Ascending aorta (tissue), 2 donors: ENCODE data around the gene MCC. TPM values are rescaled to one million over a fixed set of nuclear protein-coding genes. Genes with fewer than 3 reads are reported as not detected.

Source experiments
- DNase-seq, 2 donors: peaks; one replicate each; pipeline ENCODE4 v3.0.0-alpha.2; 2019; ENCODE audit warnings: low spot score in 2 of 2
- H3K27ac ChIP-seq, 2 donors: fragments of 200-600 bp; sonication (generic); one replicate each; pipeline ENCODE4 v1.5.1; 2016 to 2017; ENCODE audit warnings: mild to moderate bottlenecking in 1 of 2
- H3K27me3 ChIP-seq: fragments of 200-600 bp; sonication (generic); one replicate; pipeline ENCODE4 v1.5.1; 2017
- H3K36me3 ChIP-seq, 2 donors: fragments of 200-600 bp; sonication (generic); one replicate each; pipeline ENCODE4 v1.5.1; 2016
- H3K4me1 ChIP-seq, 2 donors: fragments of 200-600 bp; sonication (generic); one replicate each; pipeline ENCODE4 v1.5.1; 2016 to 2017; ENCODE audit warnings: mild to moderate bottlenecking in 1 of 2
- H3K4me3 ChIP-seq, 2 donors: fragments of 200-600 bp; sonication (generic); one replicate each; pipeline ENCODE4 v1.5.1; 2016 to 2017; ENCODE audit warnings: mild to moderate bottlenecking in 1 of 2
- H3K9me3 ChIP-seq, 2 donors: fragments of 200-600 bp; sonication (generic); one replicate each; pipeline ENCODE4 v1.5.1; 2016
- intact Hi-C: fragments of 100-400 bp; cut with DNase I; formaldehyde crosslinking; loops from one replicate; pipeline ENCODE4 v1.15.1; 2023
- total RNA-seq: library from RNA; depleted of rRNA; stranded (reverse); fragments of >200 nt; gene quantifications from one replicate; pipeline ENCODE4 v1.1.0, GENCODE V29; 2016
- TF ChIP-seq, protein P1 (sequence below), 3 experiments: fragments of 200-600 bp in 2 of 3; fragments of 450-650 bp in 1 of 3; sonication (generic) in 2 of 3; IDR thresholded peaks; one replicate each; pipeline ENCODE4 v1.5.1; 2016 to 2019; ENCODE audit warnings: antibody characterized with exemption in 3 of 3, mild to moderate bottlenecking in 1 of 3, moderate library complexity in 1 of 3

MCC gene
- total RNA-seq, 1 donor from 2014 or later, result 67.9 TPM

DNA sequence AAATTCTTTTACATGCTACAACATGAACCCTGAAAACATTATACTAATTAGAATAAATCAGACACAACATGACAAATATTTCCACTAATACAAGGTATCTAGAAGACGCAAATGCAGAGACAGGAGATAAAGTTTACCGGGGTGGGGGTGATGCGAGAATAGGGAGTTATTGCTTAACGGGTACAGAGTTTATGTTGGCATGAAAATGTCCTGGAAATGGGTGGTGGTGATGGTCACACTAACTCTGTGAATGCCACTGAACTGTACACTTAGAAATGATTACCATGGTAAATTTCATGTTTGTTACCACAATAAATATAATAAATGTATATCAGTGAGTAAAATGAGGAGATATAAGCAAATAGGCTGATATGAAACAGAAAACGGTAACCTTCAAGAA lies 378.9 kb downstream of the MCC start:
- no peaks in the 10 kb centered on the region for H3K27me3 ChIP-seq
- TF ChIP-seq, protein P1, sequence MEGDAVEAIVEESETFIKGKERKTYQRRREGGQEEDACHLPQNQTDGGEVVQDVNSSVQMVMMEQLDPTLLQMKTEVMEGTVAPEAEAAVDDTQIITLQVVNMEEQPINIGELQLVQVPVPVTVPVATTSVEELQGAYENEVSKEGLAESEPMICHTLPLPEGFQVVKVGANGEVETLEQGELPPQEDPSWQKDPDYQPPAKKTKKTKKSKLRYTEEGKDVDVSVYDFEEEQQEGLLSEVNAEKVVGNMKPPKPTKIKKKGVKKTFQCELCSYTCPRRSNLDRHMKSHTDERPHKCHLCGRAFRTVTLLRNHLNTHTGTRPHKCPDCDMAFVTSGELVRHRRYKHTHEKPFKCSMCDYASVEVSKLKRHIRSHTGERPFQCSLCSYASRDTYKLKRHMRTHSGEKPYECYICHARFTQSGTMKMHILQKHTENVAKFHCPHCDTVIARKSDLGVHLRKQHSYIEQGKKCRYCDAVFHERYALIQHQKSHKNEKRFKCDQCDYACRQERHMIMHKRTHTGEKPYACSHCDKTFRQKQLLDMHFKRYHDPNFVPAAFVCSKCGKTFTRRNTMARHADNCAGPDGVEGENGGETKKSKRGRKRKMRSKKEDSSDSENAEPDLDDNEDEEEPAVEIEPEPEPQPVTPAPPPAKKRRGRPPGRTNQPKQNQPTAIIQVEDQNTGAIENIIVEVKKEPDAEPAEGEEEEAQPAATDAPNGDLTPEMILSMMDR (IDR thresholded peaks at IDR 0.05), result no peak
- H3K9me3 ChIP-seq, result no peaks in the 10 kb centered on the region
- H3K27ac ChIP-seq, result no peak overlapping the region
- intact Hi-C loops, result no loop called here
- no peaks in the 10 kb centered on the region for H3K4me1 ChIP-seq
- no peak overlapping the region for H3K4me3 ChIP-seq
- no peaks in the 10 kb centered on the region for H3K36me3 ChIP-seq
- no peak for DNase-seq

DNA sequence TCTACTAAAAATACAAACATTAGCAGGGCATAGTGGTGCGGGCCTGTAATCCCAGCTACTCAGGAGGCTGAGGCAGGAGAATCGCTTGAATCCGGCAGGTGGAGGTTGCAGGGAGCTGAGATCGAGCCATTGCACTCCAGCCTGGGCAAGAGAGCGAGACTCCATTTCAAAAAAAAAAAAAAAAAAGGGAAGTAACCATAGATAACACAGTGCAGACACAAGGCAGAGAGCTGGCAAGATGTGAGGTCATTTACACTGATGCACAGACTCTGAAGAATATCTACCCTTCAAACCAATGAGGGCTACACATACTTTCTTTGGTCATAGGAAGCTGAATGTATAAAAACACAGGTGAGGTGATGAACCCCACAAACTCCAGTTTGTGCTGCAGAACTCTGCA lies 379.8 kb downstream of the MCC start:
- Histone ChIP-seq H3K27me3 (no peaks in the 10 kb centered on the region), H3K36me3 (peaks cover 0 to 2% of the 10 kb centered on the region in 2 donors), H3K4me1 (no peaks in the 10 kb centered on the region), H3K27ac (no peak overlapping the region), H3K9me3 (no peaks in the 10 kb centered on the region), H3K4me3 (no peak overlapping the region)
- TF ChIP-seq, protein P1 (IDR thresholded peaks at IDR 0.05), result no peak
- DNase-seq, result no peak
- intact Hi-C loops, result no loop called here

DNA sequence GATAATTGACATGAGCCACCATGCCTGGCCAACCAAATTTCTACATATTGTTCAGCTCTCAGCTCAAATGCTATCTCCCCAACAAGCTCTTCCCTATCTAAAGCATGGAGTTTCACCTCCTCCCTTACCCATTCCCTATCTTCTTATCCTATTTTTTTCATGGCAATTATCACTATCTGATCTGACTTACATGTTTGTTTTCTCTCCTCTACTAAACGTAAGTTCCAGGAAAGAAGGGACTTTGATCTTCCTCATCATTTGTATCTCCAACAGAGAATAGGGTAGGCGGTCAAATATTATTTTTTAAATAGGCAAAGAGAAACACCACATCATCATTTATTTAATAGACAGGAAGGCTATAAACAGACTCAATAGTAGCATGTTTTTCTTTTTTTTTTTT lies 381.4 kb downstream of the MCC start:
- H3K36me3 ChIP-seq, result peaks cover 0 to 2% of the 10 kb centered on the region in 2 donors
- H3K27ac ChIP-seq, result no peak overlapping the region
- H3K9me3 ChIP-seq, result no peaks in the 10 kb centered on the region
- no peaks in the 10 kb centered on the region for H3K4me1 ChIP-seq
- no peaks in the 10 kb centered on the region for H3K27me3 ChIP-seq
- DNase-seq, result no peak
- intact Hi-C loops, result no loop called here
- H3K4me3 ChIP-seq, result no peak overlapping the region
- TF ChIP-seq, protein P1 (IDR thresholded peaks at IDR 0.05), result no peak

DNA sequence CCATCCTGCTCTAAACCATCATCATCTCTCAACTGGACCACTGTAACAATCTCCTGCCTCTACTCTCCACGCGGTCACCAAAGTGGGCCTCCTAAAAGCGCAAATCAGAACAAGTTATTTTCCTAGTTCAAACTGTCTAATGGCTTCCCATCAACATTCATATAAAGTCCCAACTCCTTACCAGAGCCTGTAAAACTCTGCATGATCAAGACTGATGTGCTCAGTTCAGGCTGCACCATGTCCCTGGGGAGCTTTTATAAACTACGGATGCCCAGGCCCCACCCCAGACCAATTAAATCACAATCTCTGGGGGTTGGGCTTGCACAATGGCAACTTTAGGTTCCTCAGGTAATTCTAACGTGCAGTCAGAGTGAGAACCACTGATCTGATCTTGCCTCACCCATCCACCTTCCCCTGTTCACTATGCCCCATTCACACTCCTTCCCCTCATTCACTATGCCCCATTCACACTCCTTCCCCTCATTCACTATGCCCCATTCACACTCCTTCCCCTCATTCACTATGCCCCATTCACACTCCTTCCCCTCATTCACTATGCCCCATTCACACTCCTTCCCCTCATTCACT lies 382.5 kb downstream of the MCC start:
- TF ChIP-seq, protein P1 (IDR thresholded peaks at IDR 0.05), result no peak
- no peaks in the 10 kb centered on the region for H3K27me3 ChIP-seq
- peaks cover 0 to 2% of the 10 kb centered on the region in 2 donors for H3K36me3 ChIP-seq
- no peak overlapping the region for H3K4me3 ChIP-seq
- H3K4me1 ChIP-seq, result no peaks in the 10 kb centered on the region
- intact Hi-C loops, result no loop called here
- H3K9me3 ChIP-seq, result no peaks in the 10 kb centered on the region
- no peak overlapping the region for H3K27ac ChIP-seq
- no peak for DNase-seq

DNA sequence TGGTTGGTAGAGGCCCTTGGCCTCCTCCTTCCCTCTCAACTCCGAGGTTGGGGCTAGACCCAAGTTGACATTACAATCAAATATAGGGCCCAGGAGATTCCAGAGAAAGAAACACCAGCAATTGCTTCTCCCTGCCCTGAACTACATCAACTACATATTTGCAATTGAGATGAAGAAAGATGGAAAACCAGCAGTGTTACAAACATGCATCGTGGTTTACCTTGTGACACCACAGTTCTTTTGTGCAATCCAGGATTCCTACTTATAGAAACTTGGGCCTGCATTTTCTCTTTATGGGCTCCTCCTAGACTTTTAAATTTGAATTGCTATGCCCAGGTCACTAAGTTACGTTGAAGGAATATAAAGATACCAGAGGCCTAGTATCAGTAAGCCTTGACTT lies 384.9 kb downstream of the MCC start:
- Histone ChIP-seq H3K27ac (no peak overlapping the region), H3K27me3 (no peaks in the 10 kb centered on the region), H3K36me3 (peaks cover 0 to 2% of the 10 kb centered on the region in 2 donors), H3K9me3 (no peaks in the 10 kb centered on the region), H3K4me1 (no peaks in the 10 kb centered on the region), H3K4me3 (no peak overlapping the region)
- no peak for DNase-seq
- intact Hi-C loops, result no loop called here
- TF ChIP-seq, protein P1 (IDR thresholded peaks at IDR 0.05), result no peak

DNA sequence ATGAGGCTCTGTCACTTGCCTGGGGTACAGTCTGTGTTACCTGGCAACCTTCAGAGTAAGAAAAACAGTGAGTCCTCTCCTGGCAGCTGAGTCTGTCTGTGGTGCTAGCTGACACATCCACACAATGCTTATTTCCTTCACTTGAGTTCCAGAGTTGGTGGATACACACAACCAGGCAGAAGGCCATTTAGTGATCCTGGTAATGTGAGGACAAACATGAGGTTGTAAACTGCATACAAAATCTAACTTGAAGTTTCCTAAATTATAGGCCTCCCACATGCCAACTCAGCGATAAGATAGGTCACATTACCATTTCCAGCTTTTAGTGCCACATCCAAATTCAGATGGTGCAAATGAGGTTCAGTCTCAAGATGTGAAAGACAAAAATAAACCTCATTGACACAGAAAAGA lies 386.1 kb downstream of the MCC start:
- Histone ChIP-seq H3K4me1 (no peaks in the 10 kb centered on the region), H3K4me3 (no peak overlapping the region), H3K9me3 (no peaks in the 10 kb centered on the region), H3K36me3 (peaks cover 0 to 2% of the 10 kb centered on the region in 2 donors), H3K27ac (no peak overlapping the region), H3K27me3 (no peaks in the 10 kb centered on the region)
- TF ChIP-seq, protein P1 (IDR thresholded peaks at IDR 0.05), result no peak
- intact Hi-C loops, result no loop called here
- DNase-seq, result no peak
